Measurements from ENCODE around the gene RBM19.

Gene RBM19

GRCh38 chr12:113860059-113860820, 105.9 kb downstream of the RBM19 start:
- DNase-seq (ENCODE audit: low spot score): no peak
- no peak for TF ChIP-seq CTCF (IDR thresholded peaks at IDR 0.05; ENCODE audit: extremely low read depth, missing control alignments)

GRCh38 chr12:113858841-113859386, 107.2 kb downstream of the RBM19 start:
- TF ChIP-seq CTCF (IDR thresholded peaks at IDR 0.05; ENCODE audit: extremely low read depth, missing control alignments): no peak
- DNase-seq (ENCODE audit: low spot score): no peak

- TF ChIP-seq CTCF (IDR thresholded peaks at IDR 0.05; ENCODE audit: extremely low read depth, missing control alignments): no peak
- DNase-seq (ENCODE audit: low spot score): no peak
Measured at GRCh38 chr12:113857371-113857770, 108.8 kb downstream of the RBM19 start.

GRCh38 chr12:113855998-113856397, 110.1 kb downstream of the RBM19 start:
- no peak for DNase-seq (ENCODE audit: low spot score)
- no peak for TF ChIP-seq CTCF (IDR thresholded peaks at IDR 0.05; ENCODE audit: extremely low read depth, missing control alignments)

- no peak for DNase-seq (ENCODE audit: low spot score)
- TF ChIP-seq CTCF (IDR thresholded peaks at IDR 0.05; ENCODE audit: extremely low read depth, missing control alignments): no peak
Measured at GRCh38 chr12:113854385-113855142, 111.6 kb downstream of the RBM19 start.

- no peak for TF ChIP-seq CTCF (IDR thresholded peaks at IDR 0.05; ENCODE audit: extremely low read depth, missing control alignments)
- no peak for DNase-seq (ENCODE audit: low spot score)
Measured at GRCh38 chr12:113853491-113853890, 112.6 kb downstream of the RBM19 start.

All from GM20000 (cell line).